HG03558 (cell line): ENCODE results near the gene GMPPB.

Experiments
- ATAC-seq: cut with Tn5 transposase; IDR thresholded peaks from one replicate; pipeline ENCODE4 v1.9.1; 2021; ENCODE audit warnings: moderate number of reproducible peaks; ENCODE audit not compliant: unreplicated experiment; ENCODE audit errors: extremely low read depth

GMPPB gene

GRCh38 chr3:49674497-49674983, 49.2 kb downstream of the GMPPB start:
- peak; percentile 12 for ATAC-seq

GRCh38 chr3:49673715-49674496, 49.8 kb downstream of the GMPPB start, which contains the start of gene APEH:
TSS of gene APEH (plus strand) at chr3:49674351. CDS start at chr3:49674402, 51 bp downstream.
- ATAC-seq, result peak; percentile 48

GRCh38 chr3:49673121-49673714, 50.5 kb downstream of the GMPPB start:
- no peak for ATAC-seq

- ATAC-seq, result no peak
Observed at GRCh38 chr3:49671291-49672288, 52.2 kb downstream of the GMPPB start.

GRCh38 chr3:49670940-49671290, 52.8 kb downstream of the GMPPB start:
- ATAC-seq, result no peak
